NCI-H1417 (cell line): ENCODE data around the gene PIP5K1A.

Experiments
- DNase-seq, 3 experiments: peaks; one replicate each; lab custom pipeline; 2025; lab: John Stamatoyannopoulos, UW

Gene PIP5K1A

DNA sequence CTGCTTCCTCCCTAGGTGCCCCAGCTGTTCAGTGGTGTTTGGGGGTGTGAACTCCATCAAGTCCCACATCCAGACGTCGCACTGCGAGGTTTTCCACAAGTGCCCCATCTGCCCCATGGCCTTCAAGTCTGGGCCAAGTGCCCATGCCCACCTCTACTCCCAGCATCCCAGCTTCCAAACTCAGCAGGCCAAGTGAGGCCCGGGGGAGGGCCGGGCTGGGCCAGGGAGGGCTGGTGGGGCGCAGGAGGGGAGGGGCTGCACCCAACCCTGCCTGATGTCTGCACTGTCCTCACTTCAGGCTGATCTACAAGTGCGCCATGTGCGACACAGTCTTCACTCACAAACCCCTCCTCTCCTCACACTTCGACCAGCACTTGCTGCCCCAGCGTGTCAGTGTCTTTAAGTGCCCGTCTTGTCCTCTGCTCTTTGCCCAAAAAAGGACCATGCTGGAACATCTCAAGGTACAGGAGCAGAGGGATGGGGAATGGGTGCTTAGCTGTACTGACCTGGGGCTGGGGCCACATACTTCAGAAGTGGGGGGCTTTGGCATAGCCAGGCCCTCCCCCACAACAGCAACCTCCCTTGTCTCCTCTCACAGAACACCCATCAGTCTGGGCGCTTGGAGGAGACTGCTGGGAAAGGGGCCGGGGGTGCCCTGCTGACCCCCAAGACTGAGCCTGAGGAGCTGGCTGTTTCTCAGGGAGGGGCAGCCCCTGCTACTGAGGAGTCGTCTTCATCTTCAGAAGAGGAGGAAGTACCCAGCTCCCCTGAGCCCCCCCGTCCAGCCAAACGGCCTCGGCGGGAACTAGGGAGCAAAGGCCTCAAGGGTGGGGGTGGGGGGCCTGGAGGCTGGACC is 91.0 kb downstream of the PIP5K1A start:
- DNase-seq, result no peak

DNA sequence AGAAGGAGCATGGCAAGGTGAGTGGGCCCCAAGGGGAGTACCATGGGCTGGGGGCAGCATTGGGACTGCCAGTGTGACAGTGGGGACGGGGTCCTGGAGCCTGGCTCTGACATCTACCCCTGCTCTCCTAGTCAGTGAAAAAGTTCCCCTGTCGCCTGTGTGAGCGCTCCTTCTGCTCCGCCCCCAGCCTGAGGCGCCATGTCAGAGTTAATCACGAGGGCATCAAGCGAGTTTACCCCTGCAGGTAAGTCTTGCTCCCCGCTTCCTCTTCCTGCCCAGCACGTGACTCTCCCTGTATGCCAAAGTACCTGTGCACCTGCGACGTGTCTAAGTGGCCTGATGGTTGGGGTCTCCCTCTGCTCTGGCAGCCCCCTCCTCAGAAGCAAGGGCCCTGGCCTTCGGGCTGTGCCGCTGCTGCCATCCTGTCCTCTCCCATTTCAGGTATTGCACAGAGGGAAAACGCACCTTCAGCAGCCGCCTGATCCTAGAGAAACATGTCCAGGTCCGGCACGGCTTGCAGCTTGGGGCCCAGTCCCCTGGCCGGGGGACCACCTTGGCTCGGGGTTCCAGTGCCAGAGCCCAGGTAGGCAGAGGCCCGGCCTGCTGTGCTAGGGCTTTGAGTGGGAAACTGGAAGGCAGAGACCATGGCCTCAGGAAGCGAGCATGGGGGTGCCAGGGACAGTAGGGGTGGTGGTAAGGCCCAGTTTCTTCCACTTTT is 91.8 kb downstream of the PIP5K1A start:
- no peak for DNase-seq

DNA sequence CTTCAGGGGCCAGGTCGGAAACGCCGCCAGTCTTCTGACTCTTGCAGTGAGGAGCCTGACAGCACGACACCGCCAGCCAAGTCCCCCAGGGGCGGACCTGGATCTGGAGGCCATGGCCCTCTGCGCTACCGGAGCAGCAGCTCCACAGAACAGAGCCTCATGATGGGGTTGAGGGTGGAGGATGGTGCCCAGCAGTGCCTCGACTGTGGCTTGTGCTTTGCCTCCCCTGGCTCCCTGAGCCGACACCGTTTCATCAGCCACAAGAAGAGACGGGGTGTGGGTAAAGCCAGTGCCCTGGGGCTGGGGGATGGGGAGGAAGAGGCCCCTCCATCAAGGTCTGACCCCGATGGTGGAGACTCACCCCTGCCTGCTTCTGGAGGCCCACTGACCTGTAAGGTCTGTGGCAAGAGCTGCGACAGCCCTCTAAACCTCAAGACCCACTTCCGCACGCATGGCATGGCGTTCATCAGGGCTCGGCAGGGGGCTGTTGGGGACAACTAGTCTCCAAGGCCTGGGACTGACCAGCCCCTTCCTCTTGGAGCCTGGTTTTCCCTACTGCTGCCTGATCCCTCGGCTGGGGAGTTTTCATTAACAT is 92.5 kb downstream of the PIP5K1A start:
- no peak for DNase-seq

DNA sequence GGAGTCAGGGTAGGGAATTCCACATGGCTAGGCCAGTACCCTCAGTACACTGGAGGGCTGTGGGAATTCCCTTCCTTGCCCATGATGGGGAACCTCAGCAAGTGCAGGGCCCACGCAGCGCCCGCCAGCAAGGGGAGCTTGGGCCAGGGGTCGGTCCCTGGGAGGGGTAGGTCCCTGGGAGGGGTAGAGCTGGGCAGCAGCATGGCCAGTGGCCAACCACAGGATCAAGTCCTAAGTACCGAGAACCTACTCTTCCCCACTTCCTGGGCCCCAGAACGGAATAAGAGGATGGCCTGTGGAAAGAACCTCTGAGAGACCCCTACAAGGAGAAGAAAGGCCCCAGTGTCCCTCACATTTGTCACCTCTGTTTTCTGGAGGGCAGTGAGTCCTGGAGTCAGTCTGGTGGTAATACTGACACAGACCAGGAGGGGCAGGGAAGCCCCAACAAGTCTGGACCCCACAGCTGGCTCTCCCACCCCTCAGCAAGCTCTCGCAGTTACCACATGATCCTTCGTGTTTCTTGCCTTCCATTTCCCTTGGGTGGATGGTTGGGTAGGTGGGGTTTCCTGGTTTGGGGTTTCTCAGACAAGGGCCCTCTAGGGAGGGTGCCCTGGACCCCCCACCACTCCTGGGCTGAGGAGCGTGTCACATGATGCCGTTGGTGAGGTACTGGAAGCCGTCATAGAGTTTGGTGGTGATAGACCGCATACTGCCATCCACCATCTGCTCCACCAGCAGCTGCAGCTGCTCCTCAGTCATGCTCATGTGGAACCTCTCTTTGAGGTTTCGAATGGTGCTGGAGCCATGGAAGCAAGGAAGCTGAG is 94.1 kb downstream of the PIP5K1A start:
- no peak for DNase-seq

DNA sequence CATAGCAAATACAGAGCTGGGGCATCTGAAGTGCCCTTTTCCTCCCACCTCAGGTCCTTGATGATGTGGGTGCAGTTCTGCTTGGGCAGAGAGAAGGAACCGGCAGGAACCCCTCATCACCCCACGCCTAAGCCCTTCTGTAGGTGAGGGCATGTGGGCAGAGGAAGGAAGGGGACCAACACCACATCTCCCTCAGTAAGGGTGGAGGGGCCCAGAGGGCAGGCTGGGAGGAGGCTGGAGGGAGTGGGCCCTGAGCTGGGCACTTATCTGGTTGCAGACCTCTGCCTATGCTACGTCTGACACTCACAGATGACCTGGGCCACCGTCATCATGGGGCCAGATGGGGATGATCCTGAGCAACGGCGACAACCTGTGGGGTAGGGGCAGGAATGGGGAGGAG is 94.7 kb downstream of the PIP5K1A start:
- no peak for DNase-seq

DNA sequence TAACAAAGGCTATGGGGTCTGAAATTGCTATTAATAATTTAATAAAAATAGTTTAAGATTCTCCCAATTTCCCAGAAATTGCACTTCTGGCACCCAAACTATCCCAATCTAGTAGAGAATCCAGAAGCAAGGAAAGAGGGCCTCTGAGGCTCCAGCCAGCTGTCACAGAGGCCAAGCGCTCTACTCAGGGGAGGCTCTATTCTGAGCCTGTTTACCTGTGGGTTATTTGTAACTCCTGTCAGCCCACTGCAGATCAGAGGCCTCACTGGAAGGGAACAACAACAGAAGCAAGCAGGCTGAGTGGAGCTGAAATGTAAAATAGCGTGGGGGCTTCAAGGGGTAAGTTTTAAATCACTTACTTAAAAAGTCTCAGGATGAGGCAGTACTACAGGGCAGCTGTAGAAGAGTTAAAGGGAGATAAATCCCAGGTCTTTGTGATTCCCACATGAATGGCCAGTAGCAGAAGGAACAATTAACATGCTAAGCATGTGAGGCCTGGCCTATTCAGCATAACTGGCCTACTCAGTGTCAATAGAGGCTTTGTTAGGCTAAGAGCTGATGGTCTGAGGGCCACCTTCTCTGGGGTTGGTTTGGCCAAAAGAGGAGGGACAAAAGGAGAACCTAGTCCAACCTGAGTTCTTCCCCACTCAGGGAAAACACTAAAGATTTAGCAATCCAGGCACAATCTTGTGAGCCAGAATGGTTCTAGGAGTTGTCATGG is 96.5 kb downstream of the PIP5K1A start:
- no peak for DNase-seq
